Measurements from ENCODE around the gene NUP188.

The NUP188 gene

GRCh38 chr9:128913995-128914772 is 33.3 kb upstream of the NUP188 start:
- no peak for DNase-seq (ENCODE audit: low spot score)

DNA sequence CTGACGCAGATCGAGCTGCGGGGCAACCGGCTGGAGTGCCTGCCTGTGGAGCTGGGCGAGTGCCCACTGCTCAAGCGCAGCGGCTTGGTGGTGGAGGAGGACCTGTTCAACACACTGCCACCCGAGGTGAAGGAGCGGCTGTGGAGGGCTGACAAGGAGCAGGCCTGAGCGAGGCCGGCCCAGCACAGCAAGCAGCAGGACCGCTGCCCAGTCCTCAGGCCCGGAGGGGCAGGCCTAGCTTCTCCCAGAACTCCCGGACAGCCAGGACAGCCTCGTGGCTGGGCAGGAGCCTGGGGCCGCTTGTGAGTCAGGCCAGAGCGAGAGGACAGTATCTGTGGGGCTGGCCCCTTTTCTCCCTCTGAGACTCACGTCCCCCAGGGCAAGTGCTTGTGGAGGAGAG is 31.3 kb upstream of the NUP188 start:
- no peak for DNase-seq (ENCODE audit: low spot score)

GRCh38 chr9:128916745-128917144 is 30.8 kb upstream of the NUP188 start:
- DNase-seq (ENCODE audit: low spot score) = no peak

DNA sequence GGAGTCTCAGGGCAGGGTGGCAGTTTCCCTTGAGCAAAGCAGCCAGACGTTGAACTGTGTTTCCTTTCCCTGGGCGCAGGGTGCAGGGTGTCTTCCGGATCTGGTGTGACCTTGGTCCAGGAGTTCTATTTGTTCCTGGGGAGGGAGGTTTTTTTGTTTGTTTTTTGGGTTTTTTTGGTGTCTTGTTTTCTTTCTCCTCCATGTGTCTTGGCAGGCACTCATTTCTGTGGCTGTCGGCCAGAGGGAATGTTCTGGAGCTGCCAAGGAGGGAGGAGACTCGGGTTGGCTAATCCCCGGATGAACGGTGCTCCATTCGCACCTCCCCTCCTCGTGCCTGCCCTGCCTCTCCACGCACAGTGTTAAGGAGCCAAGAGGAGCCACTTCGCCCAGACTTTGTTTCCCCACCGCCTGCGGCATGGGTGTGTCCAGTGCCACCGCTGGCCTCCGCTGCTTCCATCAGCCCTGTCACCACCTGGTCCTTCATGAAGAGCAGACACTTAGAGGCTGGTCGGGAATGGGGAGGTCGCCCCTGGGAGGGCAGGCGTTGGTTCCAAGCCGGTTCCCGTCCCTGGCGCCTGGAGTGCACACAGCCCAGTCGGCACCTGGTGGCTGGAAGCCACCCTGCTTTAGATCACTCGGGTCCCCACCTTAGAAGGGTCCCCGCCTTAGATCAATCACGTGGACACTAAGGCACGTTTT is 30.2 kb upstream of the NUP188 start:
- peak; percentile 72 for DNase-seq (ENCODE audit: low spot score)

GRCh38 chr9:128918921-128919320 is 28.6 kb upstream of the NUP188 start:
- no peak for DNase-seq (ENCODE audit: low spot score)

DNA sequence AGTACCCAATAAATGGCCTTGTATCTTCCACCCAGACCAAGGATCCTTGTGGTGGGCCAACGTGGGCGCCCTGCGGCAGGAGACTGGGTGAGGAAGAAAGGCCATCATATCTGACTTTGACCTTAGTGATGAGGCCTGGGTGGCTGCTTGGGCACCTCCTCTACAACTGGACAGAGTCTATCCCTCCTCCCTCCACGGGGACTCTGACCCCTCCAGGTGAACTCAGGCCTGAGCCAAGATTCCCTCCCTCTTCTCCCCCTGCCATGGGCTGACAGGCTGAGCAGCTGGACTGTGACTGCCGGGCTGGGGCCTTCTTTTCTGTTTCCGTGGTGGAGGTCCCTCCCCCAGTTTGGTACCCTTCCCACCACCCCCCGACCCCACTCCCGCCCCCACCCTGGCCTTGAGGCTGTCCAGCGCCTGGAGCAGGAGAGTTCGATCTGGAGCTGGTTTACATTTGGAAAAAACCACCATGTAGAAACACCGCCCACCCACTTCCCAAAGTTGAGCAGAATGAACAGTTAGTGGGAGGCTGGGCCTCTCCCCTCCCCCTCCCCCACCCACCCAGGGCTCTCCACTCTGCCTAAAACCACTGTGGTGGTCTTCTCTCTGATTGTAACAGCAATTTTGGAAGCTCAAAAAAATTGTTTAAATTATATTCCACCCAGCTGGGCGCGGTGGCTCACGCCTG is 28.0 kb upstream of the NUP188 start:
- no peak for DNase-seq (ENCODE audit: low spot score)

GRCh38 chr9:128920381-128921058 is 27.0 kb upstream of the NUP188 start, which contains the start of gene PHYHD1:
Gene PHYHD1, plus strand, starts transcription at chr9:128920982. Its CDS starts 1,342 bp downstream, at chr9:128922324.
- DNase-seq (ENCODE audit: low spot score) = peak; percentile 47

DNA sequence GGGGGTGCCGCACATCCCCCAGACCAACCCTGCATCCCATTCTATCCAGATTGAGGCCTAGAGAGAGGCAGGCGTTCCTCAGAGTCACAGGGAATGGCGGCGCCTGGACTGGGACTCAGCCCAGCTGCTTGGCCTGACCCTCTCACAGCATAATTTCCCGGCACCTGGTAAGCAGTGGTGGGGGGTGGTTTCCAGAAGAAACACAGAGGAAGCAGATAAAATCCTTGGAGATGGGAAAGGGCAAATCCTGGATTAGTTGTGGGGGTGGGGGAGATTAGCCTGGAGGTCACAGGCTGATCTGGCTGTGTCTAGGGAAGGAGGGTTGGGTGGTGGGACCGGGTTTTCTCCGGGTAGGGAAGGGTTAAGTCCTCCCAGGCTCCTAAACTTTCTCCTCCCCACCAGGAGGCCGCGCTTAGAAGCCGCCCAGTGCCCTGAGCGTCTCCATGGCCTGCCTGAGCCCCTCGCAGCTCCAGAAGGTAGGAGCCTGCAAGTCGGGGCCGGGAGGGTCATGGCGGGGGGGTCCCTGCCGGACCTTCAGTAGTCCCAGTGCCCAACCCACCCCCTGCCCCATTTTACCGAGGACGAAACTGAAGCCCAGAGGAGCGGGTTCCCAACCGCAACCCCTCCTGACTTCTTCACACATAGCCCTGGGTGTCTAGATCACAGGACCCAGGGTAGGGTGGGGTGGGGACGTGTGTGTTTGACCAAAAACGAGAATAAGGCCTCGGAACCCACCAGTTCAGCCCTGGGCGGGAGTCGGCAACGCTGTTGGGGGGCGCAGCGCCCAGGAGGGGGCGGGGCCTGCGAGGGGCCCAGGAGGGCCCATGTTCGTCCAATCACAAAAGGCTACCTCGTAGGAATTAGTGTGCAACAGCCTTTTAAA is 25.4 kb upstream of the NUP188 start:
- peak; percentile 77 for DNase-seq (ENCODE audit: low spot score)

- no peak for DNase-seq (ENCODE audit: low spot score)
Observed at GRCh38 chr9:128923493-128923883, 24.0 kb upstream of the NUP188 start.

GRCh38 chr9:128927731-128928411 is 19.6 kb upstream of the NUP188 start:
- DNase-seq (ENCODE audit: low spot score) = peak; percentile 67

- no peak for DNase-seq (ENCODE audit: low spot score)
Observed at GRCh38 chr9:128928624-128929023, 18.9 kb upstream of the NUP188 start.

GRCh38 chr9:128929560-128929959 is 17.9 kb upstream of the NUP188 start:
- DNase-seq (ENCODE audit: low spot score) = no peak

DNA sequence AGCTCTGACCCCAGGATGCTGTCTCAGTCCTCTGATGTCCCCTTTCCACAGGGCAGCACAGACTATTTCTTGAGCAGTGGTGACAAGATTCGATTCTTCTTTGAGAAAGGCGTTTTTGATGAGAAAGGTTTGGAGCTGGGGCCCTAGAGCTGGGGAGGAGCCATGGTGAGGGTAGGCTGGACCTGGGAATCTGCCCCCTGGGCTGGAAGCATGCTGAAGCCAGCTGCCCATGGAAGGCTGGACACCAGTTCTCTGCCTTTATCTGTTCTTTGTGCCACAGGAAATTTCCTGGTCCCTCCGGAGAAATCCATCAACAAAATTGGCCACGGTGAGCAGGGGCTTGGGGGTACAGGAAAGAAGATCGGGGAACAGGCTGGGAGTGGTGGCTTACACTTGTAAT is 13.8 kb upstream of the NUP188 start:
- DNase-seq (ENCODE audit: low spot score) = no peak

DNA sequence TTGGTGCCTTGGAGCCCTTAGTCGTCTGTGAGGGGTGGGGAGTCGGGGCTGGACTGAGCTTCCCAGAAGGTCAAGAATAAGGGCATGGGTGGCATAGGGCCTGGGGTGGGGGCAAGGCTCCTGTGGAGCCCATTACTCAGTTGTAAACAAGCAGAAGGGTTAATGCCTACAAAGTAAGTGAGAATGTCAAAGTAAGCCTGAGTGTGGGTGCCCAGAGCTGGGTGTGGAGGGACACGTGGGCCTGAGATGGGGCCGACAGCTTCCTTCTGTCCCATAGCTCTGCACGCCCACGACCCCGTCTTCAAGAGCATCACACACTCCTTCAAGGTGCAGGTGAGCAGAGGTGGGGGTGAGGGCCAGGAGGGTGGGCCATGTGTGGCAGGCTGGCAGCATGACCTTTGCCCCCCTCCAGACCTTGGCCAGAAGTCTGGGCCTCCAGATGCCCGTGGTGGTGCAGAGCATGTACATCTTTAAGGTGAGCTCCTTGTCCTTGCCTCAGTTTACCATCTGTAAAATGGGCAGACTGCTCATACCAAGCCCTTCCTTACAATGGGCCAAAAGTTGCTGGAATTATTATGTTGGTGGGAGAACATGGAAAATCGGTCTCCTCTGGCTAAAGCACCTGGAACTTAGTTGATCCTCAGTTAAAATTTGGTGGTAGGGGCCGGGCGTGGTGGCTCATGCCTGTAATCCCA is 11.2 kb upstream of the NUP188 start:
- DNase-seq (ENCODE audit: low spot score) = no peak

DNA sequence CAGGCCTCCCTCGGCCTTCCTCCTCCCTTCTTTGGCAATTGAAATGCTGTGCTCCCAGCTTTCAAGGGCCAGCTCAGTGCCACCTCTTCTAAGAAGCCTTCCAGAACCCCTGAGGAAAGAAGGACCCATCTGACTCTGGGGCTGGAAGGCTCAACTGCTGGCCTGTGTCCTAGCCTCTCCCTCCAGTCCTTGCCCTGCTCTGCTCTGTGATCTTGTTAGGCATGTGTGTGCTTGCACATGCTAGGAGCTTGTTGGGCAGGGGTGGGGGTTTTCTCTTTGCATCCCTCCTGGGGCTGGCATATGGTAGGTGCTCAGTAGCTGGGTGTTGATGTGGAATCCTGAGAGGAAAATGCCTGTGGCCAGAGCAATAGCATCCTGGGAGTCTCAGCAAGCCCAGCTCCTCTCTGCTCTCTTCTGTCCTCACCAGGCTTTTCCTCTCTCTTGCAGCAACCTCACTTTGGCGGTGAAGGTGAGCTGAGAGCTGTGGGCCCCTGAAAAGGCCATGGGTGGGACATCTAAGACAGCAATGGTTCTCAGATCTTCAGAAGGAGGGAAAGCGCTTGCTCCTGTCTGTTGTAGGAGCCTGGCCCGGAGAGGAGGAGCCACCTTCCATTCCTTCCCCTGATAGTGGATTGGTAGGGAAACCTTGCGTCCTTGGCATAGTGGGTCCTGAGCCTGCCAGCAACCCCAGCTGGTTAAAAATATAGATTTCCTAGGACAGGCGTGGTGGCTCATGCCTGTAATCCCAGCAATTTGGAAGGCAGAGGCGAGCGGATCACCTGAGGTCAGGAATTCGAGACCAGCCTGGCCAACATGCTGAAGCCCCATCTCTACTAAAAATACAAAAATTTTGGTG is 10.0 kb upstream of the NUP188 start:
- no peak for DNase-seq (ENCODE audit: low spot score)

- DNase-seq (ENCODE audit: low spot score) = no peak
Observed at GRCh38 chr9:128940271-128940921, 7.1 kb upstream of the NUP188 start.

DNA sequence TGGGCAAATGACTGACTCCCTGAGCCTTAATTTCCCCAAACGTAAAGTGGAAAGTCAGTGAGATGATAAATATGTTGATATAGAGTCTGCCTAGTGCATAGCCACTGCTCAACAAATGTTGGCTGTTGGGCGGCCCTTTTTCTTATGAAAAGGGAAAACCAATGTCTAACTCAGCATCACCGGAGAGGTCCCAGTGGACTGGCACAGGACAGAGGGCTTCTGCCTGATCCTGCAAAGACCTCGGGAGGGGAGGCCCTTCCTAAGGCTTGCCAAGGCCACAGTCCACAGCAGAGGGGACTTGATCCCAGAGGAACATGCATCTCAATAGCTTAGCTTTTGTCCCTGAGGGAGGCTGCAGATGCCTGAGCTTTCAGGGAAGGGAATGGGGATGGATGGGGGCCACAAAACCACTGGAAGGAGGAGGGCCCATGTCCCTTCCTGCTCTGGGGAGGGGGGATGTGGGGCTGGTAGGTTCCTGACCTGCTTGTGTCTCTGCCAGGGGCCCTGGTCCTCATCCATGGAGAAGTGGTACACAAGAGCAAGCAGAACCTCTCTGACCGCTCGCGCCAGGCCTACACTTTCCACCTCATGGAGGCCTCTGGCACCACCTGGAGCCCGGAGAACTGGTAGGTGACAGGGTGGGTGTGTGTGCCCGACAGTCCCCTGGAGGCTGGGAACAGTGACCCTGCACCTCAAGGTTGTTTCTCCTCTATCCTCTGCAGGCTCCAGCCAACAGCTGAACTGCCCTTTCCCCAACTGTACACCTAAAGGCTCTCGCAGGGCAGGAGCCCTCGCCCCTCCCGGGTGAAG is 6.3 kb upstream of the NUP188 start:
- no peak for DNase-seq (ENCODE audit: low spot score)

All from hepatic stellate cell (primary cell).